Kidney (tissue), 14 donors: Measurements from ENCODE around the gene SCARF1. TPM values are rescaled to one million over a fixed set of nuclear protein-coding genes. Genes with fewer than 3 reads are reported as not detected.
A peak's percentile ranks its signal among the peaks of the same experiment; 100 is the strongest.

Experiments
- DNase-seq, 5 donors: peaks; one replicate each; pipeline ENCODE4 v3.0.0-alpha.2; 2013 to 2020
- FAIRE-seq: peaks from 2 replicates; lab custom pipeline; 2012; peaks lifted over from hg19 to GRCh38; lab: Jason Lieb, UNC
- H3K27ac ChIP-seq, 2 donors: one replicate each; pipeline ENCODE4 v1.7.0; 2013; ENCODE audit warnings: low read depth in 2 of 2, low read length in 2 of 2, inconsistent platforms in 1 of 2
- H3K27me3 ChIP-seq: one replicate; pipeline ENCODE4 v1.7.1; 2013; ENCODE audit warnings: low read length, inconsistent platforms; ENCODE audit not compliant: control insufficient read depth, insufficient read depth
- H3K36me3 ChIP-seq, 3 donors: one replicate each; pipeline versions ENCODE4 v1.7.0 to v1.7.1; 2013; ENCODE audit warnings: low read length in 3 of 3, control low read depth in 1 of 3, inconsistent platforms in 1 of 3; ENCODE audit not compliant: insufficient read depth in 3 of 3, control insufficient read depth in 2 of 3
- H3K4me1 ChIP-seq, 3 donors: one replicate each; pipeline versions ENCODE4 v1.7.0 to v1.7.1; 2013; ENCODE audit warnings: low read length in 3 of 3, inconsistent platforms in 1 of 3, low read depth in 1 of 3; ENCODE audit not compliant: control insufficient read depth in 2 of 3, insufficient read depth in 2 of 3
- H3K4me3 ChIP-seq, 3 donors: one replicate each; pipeline versions ENCODE4 v1.7.0 to v1.8.1; 2013; ENCODE audit warnings: low read length in 3 of 3, control low read depth in 1 of 3, inconsistent platforms in 1 of 3
- H3K9ac ChIP-seq, 3 donors: one replicate each; pipeline versions ENCODE4 v1.7.0 to v1.7.1; 2013; ENCODE audit warnings: low read length in 3 of 3, control low read depth in 1 of 3, inconsistent platforms in 1 of 3
- H3K9me3 ChIP-seq, 3 donors: one replicate each; pipeline versions ENCODE4 v1.7.0 to v1.7.1; 2013; ENCODE audit warnings: low read length in 3 of 3, control low read depth in 1 of 3, inconsistent platforms in 1 of 3; ENCODE audit not compliant: control insufficient read depth in 2 of 3, insufficient read depth in 1 of 3
- intact Hi-C: fragments of 100-400 bp; cut with DNase I; formaldehyde crosslinking; loops from one replicate; pipeline ENCODE4 v1.11.1; 2022
- polyA plus RNA-seq: library from polyadenylated mRNA; stranded (reverse); fragments of 350-450 nt; fragmentation: Illumina TruSeq; extraction: RNeasy Lipid Tissue Mini Kit (QIAGEN cat#74804); gene quantifications from one replicate; pipeline ENCODE4 v1.2.3, GENCODE V29; 2014; ENCODE audit warnings: low read depth, low replicate concordance; ENCODE audit not compliant: insufficient read depth
- total RNA-seq: library from RNA; stranded (reverse); fragmentation: NEBNext Ultra II Directional; extraction: Animal tissue kit (Norgen Biotek cat#: 25700); gene quantifications from one replicate; pipeline ENCODE4 v1.2.1, GENCODE V29; 2021
- TF ChIP-seq, protein P1 (sequence below): IDR thresholded peaks from 3 replicates; pipeline ENCODE4 v1.5.1; 2012; ENCODE audit warnings: mild to moderate bottlenecking, moderate library complexity, borderline replicate concordance; ENCODE audit not compliant: insufficient read depth; ENCODE audit errors: extremely low read depth
- donor health status: control.
- donor health status: control.
- donor health status: control.
- donor health status: control.
- donor health status: control.
- donor health status: DM: yes; HTN: yes; CAD: no.
- donor health status: Normal renal cell carcinoma (clear cell type).

SCARF1 gene
- total and polyA plus RNA-seq, 2 donors from 2014 or later, result 7.0 to 20.1 TPM

DNA sequence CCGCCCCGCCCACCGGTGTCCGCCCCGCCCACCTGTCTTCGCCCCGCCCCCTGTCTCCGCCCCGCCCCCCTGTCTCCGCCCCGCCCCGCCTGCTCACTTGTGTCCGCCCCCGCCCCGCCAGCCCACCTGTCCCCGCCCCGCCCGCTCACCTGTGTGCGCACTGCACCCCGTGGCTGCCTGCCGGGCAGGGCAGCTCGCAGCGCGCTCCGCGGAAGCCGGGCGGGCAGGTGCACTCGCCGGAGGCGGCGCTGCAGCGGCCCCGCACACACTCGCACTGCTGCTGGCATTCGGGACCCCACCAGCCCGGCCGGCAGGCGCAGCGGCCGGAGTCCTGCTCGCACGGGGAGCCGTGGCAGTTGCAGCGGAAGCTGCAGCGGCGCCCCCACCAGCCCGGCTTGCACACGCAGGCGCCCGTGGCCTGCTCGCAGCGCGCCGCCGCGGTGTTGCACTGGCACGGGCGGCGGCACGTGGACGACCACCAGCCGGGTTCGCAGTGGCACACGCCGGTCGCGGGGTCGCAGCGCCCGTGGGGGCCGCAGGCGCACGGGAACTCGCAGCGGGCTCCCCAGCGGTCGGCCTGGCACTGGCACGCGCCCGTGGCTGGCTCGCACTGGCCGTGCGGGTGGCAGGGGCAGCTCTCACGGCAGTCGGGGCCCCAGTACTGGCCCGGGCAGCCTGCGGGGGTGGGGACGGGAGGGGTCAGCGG lies 2.1 kb downstream of the SCARF1 start:
- Histone ChIP-seq H3K27me3 (no peaks in the 10 kb centered on the region), H3K9ac (no peak overlapping the region), H3K9me3 (no peaks in the 10 kb centered on the region), H3K36me3 (peaks cover 0 to 5% (median 4%) of the 10 kb centered on the region in 3 donors), H3K27ac (peak overlapping the region in 1 of 2 donors; percentile 63), H3K4me1 (peaks cover 0 to 33% (median 13%) of the 10 kb centered on the region in 3 donors), H3K4me3 (peak overlapping the region in 1 of 3 donors; percentile 59)
- no peak for FAIRE-seq
- DNase-seq, result peak; percentile 72 to 93 (median 75)
- TF ChIP-seq, protein P1, sequence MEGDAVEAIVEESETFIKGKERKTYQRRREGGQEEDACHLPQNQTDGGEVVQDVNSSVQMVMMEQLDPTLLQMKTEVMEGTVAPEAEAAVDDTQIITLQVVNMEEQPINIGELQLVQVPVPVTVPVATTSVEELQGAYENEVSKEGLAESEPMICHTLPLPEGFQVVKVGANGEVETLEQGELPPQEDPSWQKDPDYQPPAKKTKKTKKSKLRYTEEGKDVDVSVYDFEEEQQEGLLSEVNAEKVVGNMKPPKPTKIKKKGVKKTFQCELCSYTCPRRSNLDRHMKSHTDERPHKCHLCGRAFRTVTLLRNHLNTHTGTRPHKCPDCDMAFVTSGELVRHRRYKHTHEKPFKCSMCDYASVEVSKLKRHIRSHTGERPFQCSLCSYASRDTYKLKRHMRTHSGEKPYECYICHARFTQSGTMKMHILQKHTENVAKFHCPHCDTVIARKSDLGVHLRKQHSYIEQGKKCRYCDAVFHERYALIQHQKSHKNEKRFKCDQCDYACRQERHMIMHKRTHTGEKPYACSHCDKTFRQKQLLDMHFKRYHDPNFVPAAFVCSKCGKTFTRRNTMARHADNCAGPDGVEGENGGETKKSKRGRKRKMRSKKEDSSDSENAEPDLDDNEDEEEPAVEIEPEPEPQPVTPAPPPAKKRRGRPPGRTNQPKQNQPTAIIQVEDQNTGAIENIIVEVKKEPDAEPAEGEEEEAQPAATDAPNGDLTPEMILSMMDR, result peak; percentile 26
- intact Hi-C loops, result no loop called here

DNA sequence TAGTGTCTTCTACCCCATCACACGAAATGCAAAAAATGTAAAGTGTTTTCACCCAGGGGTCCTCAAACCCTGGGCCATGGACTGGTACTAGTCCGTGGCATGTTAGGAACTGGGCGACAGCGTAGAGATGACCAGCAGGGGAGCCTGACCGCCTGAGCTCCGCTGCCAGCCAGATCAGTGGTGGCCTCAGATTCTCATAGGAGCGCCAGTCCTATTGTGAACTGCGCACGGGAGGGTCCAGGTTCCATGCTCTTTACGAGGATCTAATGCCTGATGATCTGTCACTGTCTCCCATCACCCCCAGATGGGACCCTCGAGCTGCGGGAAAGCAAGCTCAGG lies 4.5 kb downstream of the SCARF1 start:
- TF ChIP-seq, protein P1, result no peak
- no peak for FAIRE-seq

GRCh38 chr17:1640329-1641064 lies 5.0 kb downstream of the SCARF1 start:
- Histone ChIP-seq H3K9me3 (no peaks in the 10 kb centered on the region), H3K36me3 (peaks cover 0 to 12% (median 4%) of the 10 kb centered on the region in 3 donors), H3K27ac (no peak overlapping the region), H3K9ac (no peak overlapping the region), H3K4me1 (peaks cover 0 to 12% (median 6%) of the 10 kb centered on the region in 3 donors), H3K27me3 (no peaks in the 10 kb centered on the region), H3K4me3 (no peak overlapping the region)
- intact Hi-C loops, result no loop called here
- FAIRE-seq (no peak), DNase-seq (no peak)
- TF ChIP-seq, protein P1, result no peak

More for the DNA sequence above, 4.5 kb downstream of the SCARF1 start:
- H3K36me3 ChIP-seq, result peaks cover 0 to 10% (median 4%) of the 10 kb centered on the region in 3 donors
- no peaks in the 10 kb centered on the region for H3K9me3 ChIP-seq
- peaks cover 0 to 16% (median 6%) of the 10 kb centered on the region in 3 donors for H3K4me1 ChIP-seq
- no peaks in the 10 kb centered on the region for H3K27me3 ChIP-seq
- DNase-seq, result no peak
- no peak overlapping the region for H3K4me3 ChIP-seq
- H3K9ac ChIP-seq, result no peak overlapping the region
- no peak overlapping the region for H3K27ac ChIP-seq
- intact Hi-C loops, result no loop called here
